Stimulated activated CD8-positive, alpha-beta memory T cell treated with anti-CD3 and anti-CD28 coated beads, Interleukin-2, amount 100 ng/mL, for 48 hours (primary cell): ENCODE results near the gene SORBS1.

Experiments used
- DNase-seq, 2 donors: peaks; one replicate each; pipeline ENCODE4 v3.0.0-alpha.2; 2020; ENCODE audit warnings: low read depth in 2 of 2

Gene SORBS1

GRCh38 chr10:95561177-95561863 lies at the start of gene SORBS1:
SORBS1 (minus strand) TSS chr10:95561371; CDS start chr10:95441135, 120,236 bp downstream.
- peak; percentile 80 to 81 for DNase-seq

- DNase-seq: no peak
Observed at GRCh38 chr10:95610727-95611126, 49.6 kb upstream of the SORBS1 start.

DNA sequence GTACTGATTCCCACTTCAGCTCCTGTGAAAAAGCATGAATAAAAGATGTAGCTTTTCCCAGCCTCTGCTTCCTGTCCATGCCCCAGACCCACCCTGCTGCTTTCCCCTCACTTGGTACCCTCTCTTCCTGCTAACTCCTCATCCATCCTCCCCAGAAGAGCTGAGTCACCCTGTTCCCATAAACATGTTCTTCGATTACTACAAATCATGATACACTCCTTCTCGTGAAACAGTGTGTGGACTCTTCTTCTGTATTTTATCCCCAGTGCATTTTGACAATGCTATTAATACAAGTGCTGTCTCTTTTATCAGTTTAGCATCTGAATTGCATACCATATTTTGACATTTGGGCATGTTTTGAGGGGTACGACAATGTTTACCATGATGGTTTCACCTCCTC lies 45.8 kb upstream of the SORBS1 start:
- no peak for DNase-seq

- DNase-seq: no peak
Observed at GRCh38 chr10:95605163-95605562, 44.0 kb upstream of the SORBS1 start.

DNA sequence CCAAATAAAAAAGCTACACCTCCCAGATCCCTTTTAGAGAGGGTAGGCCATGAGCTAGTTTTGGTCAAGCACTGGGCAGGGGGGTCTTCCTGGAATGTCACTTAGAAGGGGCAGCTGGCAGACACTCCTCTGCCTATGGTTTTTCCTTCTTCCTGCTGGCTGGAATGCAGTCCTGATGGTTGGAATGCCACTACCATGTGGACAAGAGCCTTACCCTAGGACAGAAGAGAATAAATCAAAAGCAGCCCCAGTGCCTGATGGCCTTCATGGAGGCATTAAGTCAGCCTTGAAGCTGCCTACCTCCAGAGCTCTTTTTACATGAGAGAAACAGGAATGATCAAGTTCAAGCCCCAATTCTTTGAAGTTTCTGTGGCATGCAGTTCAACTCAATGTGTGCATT lies 43.5 kb upstream of the SORBS1 start:
- DNase-seq: no peak

GRCh38 chr10:95602382-95602781 lies 41.2 kb upstream of the SORBS1 start:
- DNase-seq: no peak

DNA sequence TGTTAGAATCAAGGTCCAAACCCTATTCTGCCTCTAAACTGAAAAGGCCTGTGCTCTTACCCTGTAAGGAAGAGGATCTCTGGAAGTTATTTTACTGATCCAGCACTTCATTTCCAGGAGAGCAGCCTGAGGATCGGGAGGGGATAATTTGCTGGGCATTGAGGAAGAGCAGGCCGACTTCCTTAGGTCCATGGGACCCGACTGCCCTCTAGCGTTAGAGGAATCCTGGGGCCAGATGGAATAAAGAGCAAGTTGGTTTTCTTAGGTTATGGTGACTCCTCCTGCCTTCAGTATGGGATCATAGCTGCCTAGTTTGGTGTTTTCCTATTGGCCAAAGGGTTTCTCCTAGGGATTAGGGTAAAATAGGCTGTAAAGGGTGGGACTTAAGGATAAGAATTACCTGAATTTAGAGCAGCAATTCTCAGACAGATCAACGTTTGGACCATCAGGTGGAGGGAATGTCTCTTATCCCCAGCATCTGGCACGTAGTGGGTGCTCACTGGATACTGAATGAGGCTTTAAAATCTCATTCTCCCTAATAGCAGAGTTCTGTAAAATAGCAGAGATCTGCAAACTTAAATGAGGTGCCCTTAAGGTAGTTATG lies 40.0 kb upstream of the SORBS1 start:
- DNase-seq: peak; percentile 3 to 24

- DNase-seq: no peak
Observed at GRCh38 chr10:95600158-95600557, 39.0 kb upstream of the SORBS1 start.

- DNase-seq: no peak
Observed at GRCh38 chr10:95597788-95598187, 36.6 kb upstream of the SORBS1 start.

GRCh38 chr10:95588025-95588424 lies 26.9 kb upstream of the SORBS1 start:
- no peak for DNase-seq

GRCh38 chr10:95579835-95580535 lies 18.8 kb upstream of the SORBS1 start:
- DNase-seq: no peak

- DNase-seq: no peak
Observed at GRCh38 chr10:95579292-95579691, 18.1 kb upstream of the SORBS1 start.

GRCh38 chr10:95578619-95579018 lies 17.4 kb upstream of the SORBS1 start:
- DNase-seq: no peak

GRCh38 chr10:95574649-95575365 lies 13.6 kb upstream of the SORBS1 start:
- DNase-seq: no peak

GRCh38 chr10:95573964-95574604 lies 12.9 kb upstream of the SORBS1 start:
- no peak for DNase-seq

DNA sequence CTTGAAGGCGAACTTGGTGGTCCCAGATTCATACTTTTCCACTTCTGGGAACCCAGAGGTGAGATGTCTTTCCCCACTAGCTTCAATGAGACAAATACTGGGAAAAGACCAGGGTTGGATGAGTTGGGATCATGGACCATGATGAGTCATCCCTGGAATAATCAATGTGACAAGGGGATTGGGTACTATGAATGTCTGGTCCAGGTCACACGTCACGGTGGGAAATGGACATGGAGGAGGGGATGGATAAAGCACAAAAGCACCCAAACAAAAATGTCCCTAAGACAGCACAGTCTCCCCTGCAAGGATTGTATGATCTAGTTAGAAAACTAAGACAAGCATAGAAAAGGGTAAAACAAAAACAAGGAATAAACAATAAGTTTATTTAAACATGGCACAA lies 12.4 kb upstream of the SORBS1 start:
- no peak for DNase-seq

DNA sequence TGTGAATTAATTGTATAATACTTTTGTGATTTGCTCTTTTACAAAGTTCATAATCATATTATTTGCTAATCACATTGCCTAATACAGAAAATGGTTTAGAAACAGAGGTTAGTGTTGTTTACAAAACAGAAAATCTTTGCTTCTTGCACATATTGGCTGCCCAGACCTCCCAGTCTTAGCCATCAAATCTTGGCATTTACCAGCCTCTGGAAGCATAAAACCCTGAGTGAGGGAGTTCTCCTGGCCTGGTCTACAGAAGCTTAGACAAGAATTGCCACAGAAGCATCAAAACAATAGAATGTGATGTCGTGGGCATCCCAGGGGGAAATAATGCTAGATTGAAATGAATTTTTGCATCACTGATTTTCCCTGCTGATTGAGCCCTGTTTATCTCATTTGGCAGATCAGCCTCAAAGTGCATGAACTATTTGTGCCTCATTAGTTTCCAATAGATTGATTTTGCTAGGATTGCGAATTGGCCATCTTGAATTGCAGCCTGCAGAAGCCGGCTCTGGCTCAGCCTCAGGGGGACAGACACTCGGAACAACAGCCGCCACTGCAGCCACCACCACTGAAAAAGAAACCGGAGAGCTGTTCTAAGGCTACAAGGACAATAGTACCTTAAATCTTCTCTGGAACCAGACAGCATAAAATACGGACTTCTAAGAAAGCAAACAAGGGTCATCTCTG lies 11.1 kb upstream of the SORBS1 start:
- no peak for DNase-seq

- no peak for DNase-seq
Observed at GRCh38 chr10:95571390-95571789, 10.2 kb upstream of the SORBS1 start.

- DNase-seq: no peak
Observed at GRCh38 chr10:95569368-95569767, 8.2 kb upstream of the SORBS1 start.

GRCh38 chr10:95567903-95568630 lies 6.9 kb upstream of the SORBS1 start:
- DNase-seq: no peak

DNA sequence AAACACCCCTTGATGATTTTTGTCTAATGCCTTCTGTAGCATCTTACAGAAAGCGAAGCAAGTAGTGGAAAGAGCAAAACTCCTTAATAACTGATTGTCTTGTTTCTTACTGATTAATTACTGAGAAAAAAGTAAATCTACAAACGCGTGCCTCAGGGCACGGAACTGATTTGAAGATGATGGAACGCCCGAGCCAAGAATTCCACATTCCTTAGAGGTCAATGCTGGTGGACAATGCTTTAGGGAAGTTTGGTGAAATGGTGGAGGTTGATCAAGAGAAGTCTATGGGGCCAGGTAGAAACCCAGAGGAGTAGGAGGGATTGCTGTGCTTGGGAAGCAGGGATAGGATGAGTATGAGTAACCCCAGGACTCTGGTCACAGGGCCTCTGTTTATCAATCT lies 5.0 kb upstream of the SORBS1 start:
- no peak for DNase-seq
